H9 (cell line): ENCODE results near the gene SRGAP3. TPM values are rescaled to one million over a fixed set of nuclear protein-coding genes. Genes with fewer than 3 reads are reported as not detected.

Experiments used
- DNase-seq: peaks from one replicate; pipeline ENCODE4 v3.0.0-alpha.2; 2017
- H2AFZ ChIP-seq: one replicate; pipeline ENCODE4 v1.6.1; 2013; ENCODE audit warnings: mild to moderate bottlenecking, low read length, control low read depth, moderate library complexity
- H2AK5ac ChIP-seq: 2 replicates; pipeline ENCODE4 v1.6.1; 2013; ENCODE audit warnings: low read length, control low read depth, mixed read lengths; ENCODE audit not compliant: insufficient read length
- H2BK120ac ChIP-seq: one replicate; pipeline ENCODE4 v1.6.1; 2013; ENCODE audit warnings: low read depth, mild to moderate bottlenecking, low read length, control low read depth, inconsistent platforms; ENCODE audit not compliant: poor library complexity, severe bottlenecking
- H2BK12ac ChIP-seq: 2 replicates; pipeline ENCODE4 v1.6.1; 2013; ENCODE audit warnings: low read length, control low read depth, mixed read lengths, low read depth; ENCODE audit not compliant: insufficient read length
- H2BK15ac ChIP-seq: 2 replicates; pipeline ENCODE4 v1.6.1; 2013; ENCODE audit warnings: low read depth, low read length, control low read depth
- H2BK20ac ChIP-seq: one replicate; pipeline ENCODE4 v1.6.1; 2013; ENCODE audit warnings: low read depth, mild to moderate bottlenecking, low read length, control low read depth, inconsistent platforms; ENCODE audit not compliant: poor library complexity, severe bottlenecking
- H2BK5ac ChIP-seq: 2 replicates; pipeline ENCODE4 v1.6.1; 2013; ENCODE audit warnings: low read length, control low read depth, mixed read lengths; ENCODE audit not compliant: insufficient read length
- H3K14ac ChIP-seq: 2 replicates; pipeline ENCODE4 v1.6.1; 2013; ENCODE audit warnings: low read length, control low read depth; ENCODE audit not compliant: insufficient read depth
- H3K18ac ChIP-seq: 2 replicates; pipeline ENCODE4 v1.6.1; 2013; ENCODE audit warnings: low read depth, mild to moderate bottlenecking, mixed read lengths, low read length, control low read depth; ENCODE audit not compliant: insufficient read length
- H3K23ac ChIP-seq: 2 replicates; pipeline ENCODE4 v1.6.1; 2013; ENCODE audit warnings: low read length, control low read depth, mixed read lengths, low read depth; ENCODE audit not compliant: insufficient read length
- H3K23me2 ChIP-seq: 2 replicates; pipeline ENCODE4 v1.6.1; 2013; ENCODE audit warnings: low read depth, mild to moderate bottlenecking, mixed read lengths, low read length, control low read depth; ENCODE audit not compliant: insufficient read length, poor library complexity, severe bottlenecking
- H3K27ac ChIP-seq: 2 replicates; pipeline ENCODE4 v1.5.1; 2013; ENCODE audit warnings: low read length, control low read depth, mixed read lengths, low read depth; ENCODE audit not compliant: insufficient read length
- H3K27me3 ChIP-seq: 2 replicates; pipeline ENCODE4 v1.6.1; 2013; ENCODE audit warnings: low read length, control low read depth, inconsistent platforms; ENCODE audit not compliant: insufficient read depth
- H3K4ac ChIP-seq: 2 replicates; pipeline ENCODE4 v1.6.1; 2013; ENCODE audit warnings: low read depth, mild to moderate bottlenecking, control low read depth, inconsistent platforms, low read length, moderate library complexity
- H3K4me1 ChIP-seq: 2 replicates; pipeline ENCODE4 v1.6.1; 2013; ENCODE audit warnings: low read length, control low read depth, inconsistent platforms; ENCODE audit not compliant: insufficient read depth
- H3K4me2 ChIP-seq: 2 replicates; pipeline ENCODE4 v1.6.1; 2013; ENCODE audit warnings: low read length, control low read depth, mixed read lengths; ENCODE audit not compliant: insufficient read length, insufficient read depth
- H3K56ac ChIP-seq: 2 replicates; pipeline ENCODE4 v1.6.1; 2013; ENCODE audit warnings: low read depth, mild to moderate bottlenecking, mixed read lengths, low read length, control low read depth; ENCODE audit not compliant: insufficient read length
- H3K79me1 ChIP-seq: 2 replicates; pipeline ENCODE4 v1.6.1; 2013; ENCODE audit warnings: low read depth, mild to moderate bottlenecking, moderate library complexity, low read length, control low read depth, inconsistent platforms; ENCODE audit not compliant: insufficient read depth, poor library complexity, severe bottlenecking
- H3K79me2 ChIP-seq: 2 replicates; pipeline ENCODE4 v1.6.1; 2013; ENCODE audit warnings: low read length, control low read depth, inconsistent platforms; ENCODE audit not compliant: insufficient read depth
- H3K9ac ChIP-seq: 2 replicates; pipeline ENCODE4 v1.6.1; 2013; ENCODE audit warnings: low read length, control low read depth, mixed read lengths; ENCODE audit not compliant: insufficient read length; ENCODE audit errors: extremely low read depth
- H3K9me3 ChIP-seq: one replicate; pipeline ENCODE4 v1.6.1; 2013; ENCODE audit warnings: low read depth, low read length, inconsistent platforms; ENCODE audit not compliant: control insufficient read depth
- H3T11ph ChIP-seq: one replicate; pipeline ENCODE4 v1.6.1; 2013; ENCODE audit warnings: mild to moderate bottlenecking, low read length, control low read depth, inconsistent platforms
- H4K20me1 ChIP-seq: one replicate; pipeline ENCODE4 v1.6.1; 2013; ENCODE audit not compliant: control insufficient read depth, insufficient read length, insufficient read depth
- H4K5ac ChIP-seq: 2 replicates; pipeline ENCODE4 v1.6.1; 2013; ENCODE audit warnings: low read depth, mild to moderate bottlenecking, mixed read lengths, low read length, control low read depth; ENCODE audit not compliant: insufficient read length
- H4K8ac ChIP-seq: replicated peaks from 2 replicates; pipeline ENCODE4 v1.6.1; 2013; ENCODE audit warnings: low read length, control low read depth, mixed read lengths, low read depth; ENCODE audit not compliant: insufficient read length
- H4K91ac ChIP-seq: 2 replicates; pipeline ENCODE4 v1.6.1; 2013; ENCODE audit warnings: low read depth, mild to moderate bottlenecking, moderate library complexity, mixed read lengths, low read length, control low read depth; ENCODE audit not compliant: insufficient read length
- H3K27ac Mint-ChIP-seq, 3 experiments: 2 replicates in 2 of 3; 3 replicates in 1 of 3; pipeline ENCODE4 v1.8.0; 2020 to 2021; ENCODE audit warnings: mixed read lengths in 3 of 3, mild to moderate bottlenecking in 1 of 3, moderate library complexity in 1 of 3
- H3K27me3 Mint-ChIP-seq: 2 replicates; pipeline ENCODE4 v1.8.0; 2021; ENCODE audit warnings: low read depth, mild to moderate bottlenecking, moderate library complexity, mixed read lengths
- H3K36me3 Mint-ChIP-seq, 3 experiments: 2 replicates in 2 of 3; 3 replicates in 1 of 3; pipeline ENCODE4 v1.8.0; 2020 to 2021; ENCODE audit warnings: low read depth in 3 of 3, mixed read lengths in 3 of 3; ENCODE audit not compliant: insufficient read depth in 1 of 3
- H3K4me1 Mint-ChIP-seq, 2 experiments: 2 replicates each; pipeline ENCODE4 v1.8.0; 2020; ENCODE audit warnings: mixed read lengths in 2 of 2
- H3K4me3 Mint-ChIP-seq, 2 experiments: 2 replicates in 1 of 2; 3 replicates in 1 of 2; pipeline ENCODE4 v1.8.0; 2020 to 2021; ENCODE audit warnings: mild to moderate bottlenecking in 2 of 2, mixed read lengths in 2 of 2, moderate library complexity in 1 of 2
- H3K9me3 Mint-ChIP-seq, 2 experiments: 2 replicates in 1 of 2; 3 replicates in 1 of 2; pipeline ENCODE4 v1.8.0; 2020; ENCODE audit warnings: mild to moderate bottlenecking in 2 of 2, mixed read lengths in 2 of 2, moderate library complexity in 1 of 2
- CTCF ChIP-seq: fragments of 200-600 bp; sonication (generic); conservative IDR thresholded peaks from 3 replicates; pipeline ENCODE4 v1.8.0; 2021; ENCODE audit warnings: antibody characterized with exemption, mild to moderate bottlenecking
- WGBS: extraction: QIAGEN DNeasy Blood & Tissue Kit; methylation state at CpG from one replicate; pipeline ENCODE4 v1.1.7; 2013; ENCODE audit warnings: missing lambda C conversion rate, low lambda C conversion rate, mixed read lengths; ENCODE audit not compliant: insufficient read length; ENCODE audit errors: extremely low coverage; 5-methylcytosine and 5-hydroxymethylcytosine counted together
- total RNA-seq: library from RNA; stranded (reverse); gene quantifications from 2 replicates; pipeline ENCODE4 v1.2.1, GENCODE V29; 2021

The SRGAP3 gene
- total RNA-seq, 1 experiment from 2014 or later = 3.4 TPM

- Mint-ChIP-seq H3K27me3 (no peaks in the 10 kb centered on the region; the same call in 1 of the 2 replicates), H3K36me3 (no peaks in the 10 kb centered on the region), H3K27ac (no peak overlapping the region), H3K4me1 (peaks cover 30 to 35% of the 10 kb centered on the region in 2 experiments), H3K4me3 (no peak overlapping the region), H3K9me3 (no peaks in the 10 kb centered on the region; a peak in 1 of 5 replicates)
- Histone ChIP-seq H2BK20ac (no peak overlapping the region), H3K23me2 (no peaks in the 10 kb centered on the region), H2BK12ac (no peak overlapping the region), H3K4me2 (no peak overlapping the region), H2AK5ac (no peak overlapping the region), H3K9me3 (no peaks in the 10 kb centered on the region), H4K91ac (no peak overlapping the region), H3K9ac (no peak overlapping the region), H2AFZ (no peak overlapping the region), H4K20me1 (no peaks in the 10 kb centered on the region), H2BK15ac (no peak overlapping the region), H3K56ac (no peak overlapping the region), H3K79me2 (no peaks in the 10 kb centered on the region), H2BK120ac (no peak overlapping the region), H3K27me3 (no peaks in the 10 kb centered on the region), H4K5ac (no peak overlapping the region), H3K4me1 (no peaks in the 10 kb centered on the region; the same call in none of the 2 replicates), H3K14ac (no peak overlapping the region; the same call in 1 of the 2 replicates), H3K27ac (no peak overlapping the region), H3K79me1 (no peaks in the 10 kb centered on the region), H3K18ac (no peak overlapping the region), H3T11ph (no peak overlapping the region), H3K4ac (no peak overlapping the region), H3K23ac (no peak overlapping the region), H4K8ac (no peak overlapping the region), H2BK5ac (no peak overlapping the region)
- WGBS = no CpG with 5 or more reads among the region's 17 CpGs
- no peak for DNase-seq
- TF ChIP-seq CTCF = no peak
These were observed 150.4 kb downstream of the SRGAP3 start for GRCh38 chr3:9098716-9099675.
